ENCODE data around the gene USF3. TPM values are rescaled to one million over a fixed set of nuclear protein-coding genes. Genes with fewer than 3 reads are reported as not detected.
A peak's percentile ranks its signal among the peaks of the same experiment; 100 is the strongest.

USF3 gene
- total and polyA plus RNA-seq, 4 experiments from 2014 or later, result 1.4 to 23.7 (median 14.6) TPM

DNA sequence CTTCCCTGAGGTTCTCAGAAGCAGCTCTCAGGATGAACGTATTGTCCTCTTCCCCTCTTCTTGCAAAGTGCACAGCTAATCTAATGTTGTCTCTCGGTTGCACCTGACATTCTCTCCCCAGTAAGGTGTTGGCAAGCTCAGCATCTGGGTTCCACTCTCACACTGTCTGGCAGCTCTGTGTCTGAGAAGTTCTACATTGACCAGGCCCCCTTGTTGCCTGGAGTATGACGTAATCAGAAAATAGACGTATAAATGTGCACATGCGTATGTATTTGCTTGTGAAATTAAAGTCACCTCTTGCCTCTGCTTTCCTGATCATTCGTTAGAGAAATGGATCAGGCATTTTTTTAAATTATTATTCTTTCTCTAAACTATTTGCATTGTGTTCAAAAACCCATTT is 67.7 kb downstream of the USF3 start:
- CTCF ChIA-PET (ENCODE audit: partially characterized antibody), result interaction anchor here (1.0 kb wide), 1 partner anchor 52 kb away, joined by 4 read pairs; no protein-coding TSS in a partner anchor

GRCh38 chr3:113628316-113628715 is 68.1 kb downstream of the USF3 start:
- Histone ChIP-seq H3K36me3 (ENCODE audit: insufficient read depth, low read length) (peaks cover 45% of the 10 kb centered on the region), H3K9me3 (ENCODE audit: control insufficient read depth in 1 of 2, low read length in 2 of 2) (no peaks in the 10 kb centered on the region), H3K4me1 (ENCODE audit: insufficient read depth, low read length) (no peaks in the 10 kb centered on the region), H3K27ac (ENCODE audit: low read depth, low read length) (no peak overlapping the region), H3K4me3 (ENCODE audit: low read length in 2 of 2) (no peak overlapping the region), H3K27me3 (ENCODE audit: insufficient read depth, low read length) (no peaks in the 10 kb centered on the region)
- POLR2A ChIA-PET (ENCODE audit: partially characterized antibody), result interaction anchor here (0.6 kb wide), 1 partner anchor 59 kb away, joined by 3 read pairs; no protein-coding TSS in a partner anchor
- H3K9me3 Mint-ChIP-seq, result no peaks in the 10 kb centered on the region
- no peak for DNase-seq
- no peaks in the 10 kb centered on the region for H3K4me1 Mint-ChIP-seq
- H3K4me3 Mint-ChIP-seq, result no peak overlapping the region
- no peaks in the 10 kb centered on the region for H3K27me3 Mint-ChIP-seq
- H3K36me3 Mint-ChIP-seq, result peaks cover 62 to 69% of the 10 kb centered on the region in 2 donors
- intact Hi-C loops (cut with micrococcal nuclease), result no loop called here
- peak overlapping the region in 1 of 7 donors; percentile 13 for H3K27ac Mint-ChIP-seq
- CTCF ChIA-PET (ENCODE audit: partially characterized antibody), result interaction anchor here (1.0 kb wide), 1 partner anchor 51 kb away, joined by 4 read pairs; no protein-coding TSS in a partner anchor

More for the DNA sequence above, 67.7 kb downstream of the USF3 start:
- no peak for DNase-seq
- Histone ChIP-seq H3K4me3 (ENCODE audit: low read length in 2 of 2) (no peak overlapping the region), H3K9me3 (ENCODE audit: control insufficient read depth in 1 of 2, low read length in 2 of 2) (no peaks in the 10 kb centered on the region), H3K27ac (ENCODE audit: low read depth, low read length) (no peak overlapping the region), H3K4me1 (ENCODE audit: insufficient read depth, low read length) (no peaks in the 10 kb centered on the region), H3K27me3 (ENCODE audit: insufficient read depth, low read length) (no peaks in the 10 kb centered on the region), H3K36me3 (ENCODE audit: insufficient read depth, low read length) (peaks cover 41% of the 10 kb centered on the region)
- no peaks in the 10 kb centered on the region for H3K4me1 Mint-ChIP-seq
- H3K27me3 Mint-ChIP-seq, result no peaks in the 10 kb centered on the region
- H3K4me3 Mint-ChIP-seq, result no peak overlapping the region
- H3K36me3 Mint-ChIP-seq, result peaks cover 57 to 64% of the 10 kb centered on the region in 2 donors
- no peak overlapping the region for H3K27ac Mint-ChIP-seq
- POLR2A ChIA-PET (ENCODE audit: partially characterized antibody), result interaction anchor here (0.6 kb wide), 1 partner anchor 60 kb away, joined by 3 read pairs; no protein-coding TSS in a partner anchor
- intact Hi-C loops (cut with micrococcal nuclease), result no loop called here
- H3K9me3 Mint-ChIP-seq, result no peaks in the 10 kb centered on the region

DNA sequence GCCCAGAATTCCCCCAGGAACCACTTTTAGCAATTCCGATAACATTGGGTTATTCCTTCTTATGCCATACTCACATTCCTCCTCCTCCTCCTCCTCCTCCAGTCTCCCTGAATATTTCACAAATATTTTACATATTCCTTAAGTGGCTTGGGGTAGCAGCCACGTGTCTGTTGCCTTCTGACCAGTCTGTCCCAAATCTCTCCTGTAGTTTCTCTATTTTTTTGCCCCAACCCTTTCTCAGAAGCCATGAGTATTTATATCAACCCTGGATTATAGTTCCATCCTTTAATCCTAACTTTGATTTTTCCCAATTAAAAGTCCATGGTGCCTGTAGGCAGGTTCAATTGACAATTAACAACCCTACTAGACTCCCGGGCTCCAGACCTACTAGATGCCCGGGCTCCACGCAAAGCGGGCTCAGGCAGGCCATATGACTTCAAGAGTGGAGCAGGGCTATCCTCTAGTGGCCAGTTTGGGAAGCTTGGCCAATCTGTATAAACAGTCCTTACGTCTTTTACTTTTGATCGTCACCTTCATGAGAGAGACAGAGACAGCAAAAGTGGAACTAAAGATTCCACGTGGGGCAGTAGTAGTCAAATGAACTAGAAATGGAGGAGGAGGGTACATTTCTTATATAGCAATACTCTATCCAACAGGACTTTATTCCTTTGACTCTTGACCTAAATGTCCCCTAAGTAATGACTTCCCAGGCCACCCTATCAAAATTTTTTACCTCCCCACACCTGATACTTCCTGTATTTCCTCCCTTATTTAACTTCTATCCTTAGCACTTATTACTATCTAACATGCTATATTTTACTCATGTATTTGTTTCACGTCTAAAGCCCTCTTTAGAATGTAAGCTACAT is 69.7 kb downstream of the USF3 start:
- peak overlapping the region in 5 of 7 donors; percentile 1 to 81 (median 7) for H3K27ac Mint-ChIP-seq
- H3K4me3 ChIP-seq (ENCODE audit: low read length in 2 of 2), result no peak overlapping the region
- DNase-seq, result no peak
- H3K27me3 Mint-ChIP-seq, result no peaks in the 10 kb centered on the region
- no peaks in the 10 kb centered on the region for H3K9me3 ChIP-seq (ENCODE audit: control insufficient read depth in 1 of 2, low read length in 2 of 2)
- no peaks in the 10 kb centered on the region for H3K4me1 Mint-ChIP-seq
- ChIA-PET CTCF (ENCODE audit: partially characterized antibody) (no interaction called here), POLR2A (ENCODE audit: partially characterized antibody) (no interaction called here)
- no peaks in the 10 kb centered on the region for H3K4me1 ChIP-seq (ENCODE audit: insufficient read depth, low read length)
- H3K4me3 Mint-ChIP-seq, result no peak overlapping the region
- H3K27ac ChIP-seq (ENCODE audit: low read depth, low read length), result no peak overlapping the region
- H3K36me3 ChIP-seq (ENCODE audit: insufficient read depth, low read length), result peaks cover 45% of the 10 kb centered on the region
- H3K27me3 ChIP-seq (ENCODE audit: insufficient read depth, low read length), result no peaks in the 10 kb centered on the region
- H3K36me3 Mint-ChIP-seq, result peaks cover 67 to 73% of the 10 kb centered on the region in 2 donors
- H3K9me3 Mint-ChIP-seq, result no peaks in the 10 kb centered on the region
- intact Hi-C loops (cut with micrococcal nuclease), result no loop called here

DNA sequence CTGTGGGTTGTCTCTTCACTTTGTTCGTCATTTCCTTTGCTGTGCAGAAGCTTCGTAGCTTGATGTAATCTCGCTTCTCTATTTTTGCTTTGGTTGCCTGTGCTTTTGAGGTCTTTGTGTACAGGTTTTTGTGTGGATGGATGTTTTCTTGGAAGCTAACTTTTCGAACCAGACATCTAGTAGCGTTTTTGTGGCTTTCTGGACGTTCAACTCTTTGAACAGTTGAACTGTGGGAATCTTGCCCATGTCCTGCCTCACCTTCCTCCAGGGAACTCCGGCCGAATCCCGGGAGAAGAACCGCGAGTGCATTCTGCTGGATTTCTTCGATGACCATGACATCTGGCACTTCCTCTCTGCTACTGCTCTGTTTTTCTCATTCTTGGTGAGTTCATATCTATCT is 70.6 kb downstream of the USF3 start:
- Histone ChIP-seq H3K27me3 (ENCODE audit: insufficient read depth, low read length) (no peaks in the 10 kb centered on the region), H3K36me3 (ENCODE audit: insufficient read depth, low read length) (peaks cover 50% of the 10 kb centered on the region), H3K4me1 (ENCODE audit: insufficient read depth, low read length) (no peaks in the 10 kb centered on the region), H3K4me3 (ENCODE audit: low read length in 2 of 2) (no peak overlapping the region), H3K9me3 (ENCODE audit: control insufficient read depth in 1 of 2, low read length in 2 of 2) (no peaks in the 10 kb centered on the region), H3K27ac (ENCODE audit: low read depth, low read length) (no peak overlapping the region)
- peaks cover 0 to 2% (median 0%) of the 10 kb centered on the region in 4 donors for H3K4me1 Mint-ChIP-seq
- no peak overlapping the region for H3K4me3 Mint-ChIP-seq
- ChIA-PET POLR2A (ENCODE audit: partially characterized antibody) (no interaction called here), CTCF (ENCODE audit: partially characterized antibody) (no interaction called here)
- intact Hi-C loops (cut with micrococcal nuclease), result no loop called here
- no peak for DNase-seq
- no peaks in the 10 kb centered on the region for H3K9me3 Mint-ChIP-seq
- H3K27ac Mint-ChIP-seq, result peak overlapping the region in 2 of 7 donors; percentile 2 to 10
- no peaks in the 10 kb centered on the region for H3K27me3 Mint-ChIP-seq
- H3K36me3 Mint-ChIP-seq, result peaks cover 72 to 78% of the 10 kb centered on the region in 2 donors

- no peak for DNase-seq
- Mint-ChIP-seq H3K9me3 (no peaks in the 10 kb centered on the region), H3K36me3 (peaks cover 76 to 80% of the 10 kb centered on the region in 2 donors), H3K4me1 (peaks cover 0 to 2% (median 0%) of the 10 kb centered on the region in 4 donors), H3K4me3 (no peak overlapping the region), H3K27ac (peak overlapping the region in 1 of 7 donors; percentile 37), H3K27me3 (no peaks in the 10 kb centered on the region)
- Histone ChIP-seq H3K9me3 (ENCODE audit: control insufficient read depth in 1 of 2, low read length in 2 of 2) (no peaks in the 10 kb centered on the region), H3K27ac (ENCODE audit: low read depth, low read length) (no peak overlapping the region), H3K27me3 (ENCODE audit: insufficient read depth, low read length) (no peaks in the 10 kb centered on the region), H3K36me3 (ENCODE audit: insufficient read depth, low read length) (peaks cover 55% of the 10 kb centered on the region), H3K4me3 (ENCODE audit: low read length in 2 of 2) (no peak overlapping the region), H3K4me1 (ENCODE audit: insufficient read depth, low read length) (no peaks in the 10 kb centered on the region)
- CTCF ChIA-PET (ENCODE audit: partially characterized antibody), result no interaction called here
- intact Hi-C loops (cut with micrococcal nuclease), result no loop called here
- POLR2A ChIA-PET (ENCODE audit: partially characterized antibody), result no interaction called here
Observed at GRCh38 chr3:113623811-113624210, 72.6 kb downstream of the USF3 start.

GRCh38 chr3:113623324-113623723 is 73.1 kb downstream of the USF3 start:
- Histone ChIP-seq H3K4me1 (ENCODE audit: insufficient read depth, low read length) (no peaks in the 10 kb centered on the region), H3K36me3 (ENCODE audit: insufficient read depth, low read length) (peaks cover 55% of the 10 kb centered on the region), H3K27ac (ENCODE audit: low read depth, low read length) (no peak overlapping the region), H3K27me3 (ENCODE audit: insufficient read depth, low read length) (no peaks in the 10 kb centered on the region), H3K4me3 (ENCODE audit: low read length in 2 of 2) (no peak overlapping the region), H3K9me3 (ENCODE audit: control insufficient read depth in 1 of 2, low read length in 2 of 2) (no peaks in the 10 kb centered on the region)
- peaks cover 0 to 2% (median 0%) of the 10 kb centered on the region in 4 donors for H3K4me1 Mint-ChIP-seq
- H3K4me3 Mint-ChIP-seq, result no peak overlapping the region
- no peaks in the 10 kb centered on the region for H3K27me3 Mint-ChIP-seq
- H3K9me3 Mint-ChIP-seq, result no peaks in the 10 kb centered on the region
- no peak overlapping the region for H3K27ac Mint-ChIP-seq
- intact Hi-C loops (cut with micrococcal nuclease), result no loop called here
- DNase-seq, result no peak
- H3K36me3 Mint-ChIP-seq, result peaks cover 71 to 78% of the 10 kb centered on the region in 2 donors
- ChIA-PET POLR2A (ENCODE audit: partially characterized antibody) (no interaction called here), CTCF (ENCODE audit: partially characterized antibody) (no interaction called here)

GRCh38 chr3:113620091-113620490 is 76.4 kb downstream of the USF3 start:
- Histone ChIP-seq H3K36me3 (ENCODE audit: insufficient read depth, low read length) (peaks cover 47% of the 10 kb centered on the region), H3K9me3 (ENCODE audit: control insufficient read depth in 1 of 2, low read length in 2 of 2) (no peaks in the 10 kb centered on the region), H3K4me1 (ENCODE audit: insufficient read depth, low read length) (no peaks in the 10 kb centered on the region), H3K27me3 (ENCODE audit: insufficient read depth, low read length) (no peaks in the 10 kb centered on the region), H3K4me3 (ENCODE audit: low read length in 2 of 2) (no peak overlapping the region), H3K27ac (ENCODE audit: low read depth, low read length) (no peak overlapping the region)
- Mint-ChIP-seq H3K36me3 (peaks cover 58 to 72% of the 10 kb centered on the region in 2 donors), H3K27ac (peak overlapping the region in 1 of 7 donors; percentile 50), H3K27me3 (no peaks in the 10 kb centered on the region), H3K9me3 (no peaks in the 10 kb centered on the region), H3K4me3 (no peak overlapping the region), H3K4me1 (peaks cover 0 to 2% (median 0%) of the 10 kb centered on the region in 4 donors)
- intact Hi-C loops (cut with micrococcal nuclease), result no loop called here
- CTCF ChIA-PET (ENCODE audit: partially characterized antibody), result interaction anchor here (0.7 kb wide), 2 partner anchors 43 to 125 kb away, joined by 3 read pairs; no protein-coding TSS in a partner anchor
- POLR2A ChIA-PET (ENCODE audit: partially characterized antibody), result no interaction called here
- no peak for DNase-seq
